A673 (cell line): ENCODE data around the gene SCAMP3.
"Not testable (repeated sequence)": the region's sequence is repeated elsewhere in the genome, so short reads cannot be mapped to it uniquely, and the experiment has no call there.

ENCODE experiments used
- CTCF ChIP-seq: fragments of 300-800, 200-600 bp; sonication (generic); conservative IDR thresholded peaks from 2 replicates; pipeline ENCODE4 v1.5.1; 2017; ENCODE audit warnings: low read depth, mild to moderate bottlenecking, antibody characterized with exemption, low read length, moderate library complexity, mixed read lengths
- EZH2 ChIP-seq: fragments of 200-600 bp; sonication (generic); IDR thresholded peaks from 2 replicates; pipeline ENCODE4 v1.6.1; 2017; ENCODE audit warnings: borderline replicate concordance, low read depth, mild to moderate bottlenecking, mixed read lengths, antibody characterized with exemption, low read length; ENCODE audit not compliant: poor library complexity, severe bottlenecking

GRCh38 chr1:155212051-155212440, 50.1 kb downstream of the SCAMP3 start:
- not testable (repeated sequence) for TF ChIP-seq CTCF, EZH2
